A549 (cell line): Measurements from ENCODE around the gene ADARB2. TPM values are rescaled to one million over a fixed set of nuclear protein-coding genes. Genes with fewer than 3 reads are reported as not detected.

Experiments used
- ATAC-seq, 2 experiments: fragments of 200-7000 bp in 1 of 2; fragments of >200 bp in 1 of 2; cut with Nextera tagmentation in 1 of 2; cut with Tn5 transposase in 1 of 2; 3 replicates each; pipeline versions ENCODE4 v1.8.0 to v1.9.1; 2018 to 2020; ENCODE audit warnings: mild to moderate bottlenecking in 1 of 2, moderate library complexity in 1 of 2
- CTCF ChIA-PET: fragments of 300-600 bp; sonication (Branson Sonifier 250); formaldehyde crosslinking; extraction: SDS; loops from one replicate; lab custom pipeline; 2021; ENCODE audit warnings: antibody characterized with exemption, inconsistent platforms; lab: Yijun Ruan, JAX
- POLR2A ChIA-PET: fragments of 350-600 bp; formaldehyde crosslinking; extraction: SDS; loops from one replicate; lab custom pipeline; 2021; ENCODE audit warnings: antibody characterized with exemption, inconsistent platforms; lab: Yijun Ruan, JAX
- DNase-seq, 2 experiments: peaks; one replicate each; pipeline versions ENCODE4 v3.0.0 to v3.0.0-alpha.2; 2011 to 2016; ENCODE audit warnings: low read depth in 1 of 2, low spot score in 1 of 2
- FAIRE-seq: peaks from 2 replicates; lab custom pipeline; 2011; peaks lifted over from hg19 to GRCh38; lab: Jason Lieb, UNC
- H3K27ac ChIP-seq, 2 experiments: fragments of >200 bp; sonication (Bioruptor Twin); formaldehyde crosslinking; 3 replicates each; pipeline ENCODE4 v1.5.1; 2016 to 2017
- H3K4me1 ChIP-seq: fragments of >200 bp; sonication (Bioruptor Twin); formaldehyde crosslinking; 3 replicates; pipeline ENCODE4 v1.6.1; 2016
- H3K4me2 ChIP-seq: fragments of >200 bp; sonication (Bioruptor Twin); formaldehyde crosslinking; 3 replicates; pipeline ENCODE4 v1.6.1; 2016
- H3K4me3 ChIP-seq: fragments of >200 bp; sonication (Bioruptor Twin); formaldehyde crosslinking; 3 replicates; pipeline ENCODE4 v1.5.1; 2016
- H3K9me3 ChIP-seq: fragments of >200 bp; sonication (Bioruptor Twin); formaldehyde crosslinking; 3 replicates; pipeline ENCODE4 v1.6.1; 2016
- BHLHE40 ChIP-seq: IDR thresholded peaks from 2 replicates; pipeline ENCODE4 v1.6.1; 2012; ENCODE audit warnings: low read depth, low read length, inconsistent platforms
- CBX8 ChIP-seq: fragments of 200-600 bp; sonication (generic); IDR thresholded peaks from 2 replicates; pipeline ENCODE4 v1.6.1; 2016
- CHD2 ChIP-seq: fragments of 150-350 bp; IDR thresholded peaks from 2 replicates; pipeline ENCODE4 v1.6.1; 2014; ENCODE audit warnings: low read length; ENCODE audit not compliant: partially characterized antibody
- EHF ChIP-seq: fragments of 250-450 bp; sonication (Bioruptor Pico); IDR thresholded peaks from 2 replicates; pipeline ENCODE4 v1.5.0; 2020; ENCODE audit warnings: mild to moderate bottlenecking
- ESRRA ChIP-seq: fragments of 150-350 bp; IDR thresholded peaks from 2 replicates; pipeline ENCODE4 v1.6.1; 2014; ENCODE audit warnings: mild to moderate bottlenecking, low read length, borderline replicate concordance
- FOSB ChIP-seq: fragments of 250-450 bp; sonication (Bioruptor Pico); IDR thresholded peaks from 2 replicates; pipeline ENCODE4 v1.5.0; 2020; ENCODE audit warnings: mild to moderate bottlenecking, moderate library complexity
- FOSL2 ChIP-seq, 2 experiments: fragments of 450-650 bp in 1 of 2; fragments of >200 bp in 1 of 2; sonication (Bioruptor Twin) in 1 of 2; formaldehyde crosslinking; IDR thresholded peaks; 2 replicates each; pipeline versions ENCODE4 v1.5.0 to v1.6.1; 2016 to 2020; ENCODE audit warnings: mild to moderate bottlenecking in 1 of 2, moderate library complexity in 1 of 2
- JUNB ChIP-seq: fragments of >200 bp; sonication (Bioruptor Twin); formaldehyde crosslinking; IDR thresholded peaks from 2 replicates; pipeline ENCODE4 v1.6.1; 2016
- NPAS2 ChIP-seq: fragments of 250-450 bp; sonication (Bioruptor Pico); IDR thresholded peaks from 2 replicates; pipeline ENCODE4 v1.8.0; 2022; ENCODE audit warnings: mild to moderate bottlenecking, moderate library complexity, borderline replicate concordance
- WGBS: methylation state at CpG from one replicate; pipeline ENCODE4 v1.1.6; 2017; ENCODE audit errors: missing lambda C conversion rate; 5-methylcytosine and 5-hydroxymethylcytosine counted together
- polyA plus RNA-seq, 4 experiments: library from polyadenylated mRNA; depleted of rRNA in 3 of 4; stranded (reverse); fragments of >200 nt; fragmentation: RNase III in 1 of 4; extraction: RNeasy Plus Mini Kit Qiagen cat#74134 plus additional on column Dnase treatment in 1 of 4; gene quantifications; 2 replicates in 3 of 4; 3 replicates in 1 of 4; pipeline ENCODE4 v1.2.3, GENCODE V29; 2011 to 2017
- TF ChIP-seq, protein P1 (sequence below): fragments of 200-600 bp; sonication (generic); IDR thresholded peaks from 2 replicates; pipeline ENCODE4 v1.6.1; 2016; ENCODE audit warnings: antibody characterized with exemption, mild to moderate bottlenecking, moderate library complexity
- TF ChIP-seq, protein P2 (sequence below): fragments of 250-450 bp; sonication (Bioruptor Pico); IDR thresholded peaks from 2 replicates; pipeline ENCODE4 v1.5.0; 2020; ENCODE audit warnings: low read depth, mild to moderate bottlenecking, moderate library complexity
- TF ChIP-seq, protein P3 (sequence below): fragments of 250-450 bp; sonication (Bioruptor Pico); IDR thresholded peaks from 2 replicates; pipeline ENCODE4 v1.5.0; 2021; ENCODE audit warnings: mild to moderate bottlenecking, moderate library complexity, borderline replicate concordance
- TF ChIP-seq, protein P4 (sequence below): fragments of 450-650 bp; IDR thresholded peaks from 2 replicates; pipeline ENCODE4 v1.6.1; 2014; ENCODE audit warnings: antibody characterized with exemption
- TF ChIP-seq, protein P5 (sequence below): fragments of 150-350 bp; IDR thresholded peaks from 2 replicates; pipeline ENCODE4 v1.6.1; 2014; ENCODE audit warnings: low read depth, mild to moderate bottlenecking, low read length

Gene ADARB2
- polyA plus RNA-seq, 2 of the 4 experiments (the other 2 are of a cell fraction), result not detected

DNA sequence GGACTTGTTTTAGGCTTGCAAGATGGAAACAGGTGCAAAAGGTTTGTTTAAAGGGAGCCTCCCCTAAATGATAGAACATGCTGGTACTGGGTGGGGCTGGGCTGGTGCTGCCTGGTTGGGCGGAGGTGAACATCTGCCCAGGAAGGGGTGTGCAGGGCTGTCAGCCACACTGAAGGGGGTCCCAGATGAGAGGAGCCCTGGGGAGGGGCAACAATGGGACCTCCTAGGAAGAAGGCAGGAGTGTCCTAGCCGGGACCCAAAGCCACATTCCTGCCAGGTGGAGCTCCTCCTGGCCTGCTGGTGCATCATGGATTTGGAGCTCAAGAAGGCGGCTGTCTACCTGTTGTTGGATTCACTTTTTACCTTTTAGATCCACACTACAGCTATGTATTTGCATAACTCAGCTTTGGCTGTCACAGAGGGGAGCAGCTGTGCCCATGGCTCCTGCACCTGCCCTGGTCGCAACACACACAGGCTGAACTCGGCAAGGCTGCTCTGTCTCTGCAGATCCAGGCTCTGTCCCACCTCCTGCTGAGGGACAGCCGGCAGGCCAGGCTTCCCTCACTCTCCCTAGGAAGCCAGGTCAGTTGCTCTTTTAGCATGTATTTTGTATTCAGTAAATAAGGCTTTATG lies 59.9 kb downstream of the ADARB2 start (continued):
- TF ChIP-seq, protein P1, sequence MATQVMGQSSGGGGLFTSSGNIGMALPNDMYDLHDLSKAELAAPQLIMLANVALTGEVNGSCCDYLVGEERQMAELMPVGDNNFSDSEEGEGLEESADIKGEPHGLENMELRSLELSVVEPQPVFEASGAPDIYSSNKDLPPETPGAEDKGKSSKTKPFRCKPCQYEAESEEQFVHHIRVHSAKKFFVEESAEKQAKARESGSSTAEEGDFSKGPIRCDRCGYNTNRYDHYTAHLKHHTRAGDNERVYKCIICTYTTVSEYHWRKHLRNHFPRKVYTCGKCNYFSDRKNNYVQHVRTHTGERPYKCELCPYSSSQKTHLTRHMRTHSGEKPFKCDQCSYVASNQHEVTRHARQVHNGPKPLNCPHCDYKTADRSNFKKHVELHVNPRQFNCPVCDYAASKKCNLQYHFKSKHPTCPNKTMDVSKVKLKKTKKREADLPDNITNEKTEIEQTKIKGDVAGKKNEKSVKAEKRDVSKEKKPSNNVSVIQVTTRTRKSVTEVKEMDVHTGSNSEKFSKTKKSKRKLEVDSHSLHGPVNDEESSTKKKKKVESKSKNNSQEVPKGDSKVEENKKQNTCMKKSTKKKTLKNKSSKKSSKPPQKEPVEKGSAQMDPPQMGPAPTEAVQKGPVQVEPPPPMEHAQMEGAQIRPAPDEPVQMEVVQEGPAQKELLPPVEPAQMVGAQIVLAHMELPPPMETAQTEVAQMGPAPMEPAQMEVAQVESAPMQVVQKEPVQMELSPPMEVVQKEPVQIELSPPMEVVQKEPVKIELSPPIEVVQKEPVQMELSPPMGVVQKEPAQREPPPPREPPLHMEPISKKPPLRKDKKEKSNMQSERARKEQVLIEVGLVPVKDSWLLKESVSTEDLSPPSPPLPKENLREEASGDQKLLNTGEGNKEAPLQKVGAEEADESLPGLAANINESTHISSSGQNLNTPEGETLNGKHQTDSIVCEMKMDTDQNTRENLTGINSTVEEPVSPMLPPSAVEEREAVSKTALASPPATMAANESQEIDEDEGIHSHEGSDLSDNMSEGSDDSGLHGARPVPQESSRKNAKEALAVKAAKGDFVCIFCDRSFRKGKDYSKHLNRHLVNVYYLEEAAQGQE, result no peak
- TF ChIP-seq JUNB, result no peak
- TF ChIP-seq, protein P2, sequence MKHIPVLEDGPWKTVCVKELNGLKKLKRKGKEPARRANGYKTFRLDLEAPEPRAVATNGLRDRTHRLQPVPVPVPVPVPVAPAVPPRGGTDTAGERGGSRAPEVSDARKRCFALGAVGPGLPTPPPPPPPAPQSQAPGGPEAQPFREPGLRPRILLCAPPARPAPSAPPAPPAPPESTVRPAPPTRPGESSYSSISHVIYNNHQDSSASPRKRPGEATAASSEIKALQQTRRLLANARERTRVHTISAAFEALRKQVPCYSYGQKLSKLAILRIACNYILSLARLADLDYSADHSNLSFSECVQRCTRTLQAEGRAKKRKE (CRISPR knock-in tag), result no peak
- TF ChIP-seq NPAS2 (CRISPR knock-in tag), result no peak
- TF ChIP-seq, protein P3, sequence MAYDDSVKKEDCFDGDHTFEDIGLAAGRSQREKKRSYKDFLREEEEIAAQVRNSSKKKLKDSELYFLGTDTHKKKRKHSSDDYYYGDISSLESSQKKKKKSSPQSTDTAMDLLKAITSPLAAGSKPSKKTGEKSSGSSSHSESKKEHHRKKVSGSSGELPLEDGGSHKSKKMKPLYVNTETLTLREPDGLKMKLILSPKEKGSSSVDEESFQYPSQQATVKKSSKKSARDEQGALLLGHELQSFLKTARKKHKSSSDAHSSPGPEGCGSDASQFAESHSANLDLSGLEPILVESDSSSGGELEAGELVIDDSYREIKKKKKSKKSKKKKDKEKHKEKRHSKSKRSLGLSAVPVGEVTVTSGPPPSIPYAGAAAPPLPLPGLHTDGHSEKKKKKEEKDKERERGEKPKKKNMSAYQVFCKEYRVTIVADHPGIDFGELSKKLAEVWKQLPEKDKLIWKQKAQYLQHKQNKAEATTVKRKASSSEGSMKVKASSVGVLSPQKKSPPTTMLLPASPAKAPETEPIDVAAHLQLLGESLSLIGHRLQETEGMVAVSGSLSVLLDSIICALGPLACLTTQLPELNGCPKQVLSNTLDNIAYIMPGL (CRISPR knock-in tag), result no peak
- TF ChIP-seq ESRRA, result no peak
- TF ChIP-seq EHF, result no peak
- TF ChIP-seq, protein P4, sequence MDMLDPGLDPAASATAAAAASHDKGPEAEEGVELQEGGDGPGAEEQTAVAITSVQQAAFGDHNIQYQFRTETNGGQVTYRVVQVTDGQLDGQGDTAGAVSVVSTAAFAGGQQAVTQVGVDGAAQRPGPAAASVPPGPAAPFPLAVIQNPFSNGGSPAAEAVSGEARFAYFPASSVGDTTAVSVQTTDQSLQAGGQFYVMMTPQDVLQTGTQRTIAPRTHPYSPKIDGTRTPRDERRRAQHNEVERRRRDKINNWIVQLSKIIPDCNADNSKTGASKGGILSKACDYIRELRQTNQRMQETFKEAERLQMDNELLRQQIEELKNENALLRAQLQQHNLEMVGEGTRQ, result no peak
- no peak for TF ChIP-seq FOSB

DNA sequence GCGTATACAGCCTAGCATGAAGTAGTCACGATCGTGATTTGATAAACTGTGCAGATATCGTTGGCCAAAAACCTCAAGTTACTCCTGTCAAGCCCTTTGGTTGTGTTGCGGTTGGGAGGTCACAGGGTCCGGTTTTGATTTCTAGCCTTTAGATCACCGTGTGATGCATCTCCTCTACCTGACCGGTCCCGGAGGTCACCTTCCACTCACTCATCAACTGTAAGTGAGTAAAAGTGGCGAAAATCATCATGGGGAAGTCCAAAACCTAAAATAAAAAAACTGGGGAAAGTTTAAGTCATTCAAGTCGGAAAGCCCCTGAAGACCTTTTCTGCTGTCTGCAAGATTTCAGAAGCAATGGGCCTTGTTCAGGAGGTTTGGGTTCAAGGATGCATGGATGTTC lies 62.8 kb downstream of the ADARB2 start:
- Histone ChIP-seq H3K27ac (no peak overlapping the region), H3K4me3 (no peak overlapping the region), H3K4me1 (no peaks in the 10 kb centered on the region), H3K4me2 (no peak overlapping the region), H3K9me3 (no peaks in the 10 kb centered on the region)
- FAIRE-seq, result no peak
- TF ChIP-seq FOSL2 (IDR thresholded peaks at IDR 0.05) (no peak), FOSL2 (CRISPR knock-in tag; IDR thresholded peaks at IDR 0.05) (no peak), CHD2 (no peak), NPAS2 (CRISPR knock-in tag) (no peak), BHLHE40 (no peak), CBX8 (no peak)
- TF ChIP-seq, protein P5, sequence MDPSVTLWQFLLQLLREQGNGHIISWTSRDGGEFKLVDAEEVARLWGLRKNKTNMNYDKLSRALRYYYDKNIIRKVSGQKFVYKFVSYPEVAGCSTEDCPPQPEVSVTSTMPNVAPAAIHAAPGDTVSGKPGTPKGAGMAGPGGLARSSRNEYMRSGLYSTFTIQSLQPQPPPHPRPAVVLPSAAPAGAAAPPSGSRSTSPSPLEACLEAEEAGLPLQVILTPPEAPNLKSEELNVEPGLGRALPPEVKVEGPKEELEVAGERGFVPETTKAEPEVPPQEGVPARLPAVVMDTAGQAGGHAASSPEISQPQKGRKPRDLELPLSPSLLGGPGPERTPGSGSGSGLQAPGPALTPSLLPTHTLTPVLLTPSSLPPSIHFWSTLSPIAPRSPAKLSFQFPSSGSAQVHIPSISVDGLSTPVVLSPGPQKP, result no peak
- ATAC-seq, result no peak
- 32% methylated on average over 11 of the region's 11 CpGs for WGBS
- ChIA-PET CTCF (no interaction called here), POLR2A (no interaction called here)
- no peak for DNase-seq
